ENCODE measurements around the gene ALX3. TPM values are rescaled to one million over a fixed set of nuclear protein-coding genes. Genes with fewer than 3 reads are reported as not detected.

Gene ALX3
- total and polyA plus RNA-seq, 10 of the 15 experiments (the other 5 are each of a cell fraction or from before 2014, with no cell fraction given) = not detected

DNA sequence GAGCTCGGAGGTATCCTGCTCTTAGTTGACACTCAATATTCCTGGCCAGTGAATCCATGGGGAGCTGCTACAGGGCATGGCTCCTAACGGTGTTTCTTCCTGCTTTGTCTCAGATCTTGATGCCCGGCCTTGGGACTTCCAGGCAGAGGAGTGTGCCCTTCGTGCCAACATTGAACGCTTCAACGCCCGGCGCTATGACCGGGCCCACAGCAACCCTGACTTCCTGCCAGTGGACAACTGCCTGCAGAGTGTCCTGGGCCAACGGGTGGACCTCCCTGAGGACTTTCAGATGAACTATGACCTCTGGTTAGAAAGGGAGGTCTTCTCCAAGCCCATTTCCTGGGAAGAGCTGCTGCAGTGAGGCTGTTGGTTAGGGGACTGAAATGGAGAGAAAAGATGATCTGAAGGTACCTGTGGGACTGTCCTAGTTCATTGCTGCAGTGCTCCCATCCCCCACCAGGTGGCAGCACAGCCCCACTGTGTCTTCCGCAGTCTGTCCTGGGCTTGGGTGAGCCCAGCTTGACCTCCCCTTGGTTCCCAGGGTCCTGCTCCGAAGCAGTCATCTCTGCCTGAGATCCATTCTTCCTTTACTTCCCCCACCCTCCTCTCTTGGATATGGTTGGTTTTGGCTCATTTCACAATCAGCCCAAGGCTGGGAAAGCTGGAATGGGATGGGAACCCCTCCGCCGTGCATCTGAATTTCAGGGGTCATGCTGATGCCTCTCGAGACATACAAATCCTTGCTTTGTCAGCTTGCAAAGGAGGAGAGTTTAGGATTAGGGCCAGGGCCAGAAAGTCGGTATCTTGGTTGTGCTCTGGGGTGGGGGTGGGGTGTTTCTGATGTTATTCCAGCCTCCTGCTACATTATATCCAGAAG is 16.7 kb downstream of the ALX3 start:
- H3K79me2 ChIP-seq (ENCODE audit: control insufficient read depth, insufficient read depth, low read length) = no peaks in the 10 kb centered on the region
- no TSS peak for BruUV-seq (replicated peaks)
- intact Hi-C loops (cut with micrococcal nuclease; ENCODE audit: unreplicated experiment) = loop anchor here (1.0 kb wide), 1 partner anchor 53 kb away; no protein-coding TSS in a partner anchor
- FAIRE-seq = peak; percentile 95
- no peak overlapping the region for H2AFZ ChIP-seq (ENCODE audit: control insufficient read depth, low read depth, low read length)
- peak; percentile 95 for ATAC-seq
- TF ChIP-seq POLR2A (IDR thresholded peaks at IDR 0.05; ENCODE audit: low read depth, low read length) = peak; percentile 37; the same call in 1 of the 2 replicates
- peak; percentile 24; the same call in 1 of the 2 replicates for TF ChIP-seq HDGF (IDR thresholded peaks at IDR 0.05)
- 0 out of 2 replicates have a peak, but pooled peaks have one; percentile 28 for TF ChIP-seq RB1 (IDR thresholded peaks at IDR 0.05; ENCODE audit: borderline replicate concordance)
- no peak for TF ChIP-seq ZNF24 (IDR thresholded peaks at IDR 0.05)
- TF ChIP-seq POLR2AphosphoS5 (IDR thresholded peaks at IDR 0.05; ENCODE audit: low read length) = 0 out of 2 replicates have a peak, but pooled peaks have one; percentile 28
- TF ChIP-seq, protein P1, sequence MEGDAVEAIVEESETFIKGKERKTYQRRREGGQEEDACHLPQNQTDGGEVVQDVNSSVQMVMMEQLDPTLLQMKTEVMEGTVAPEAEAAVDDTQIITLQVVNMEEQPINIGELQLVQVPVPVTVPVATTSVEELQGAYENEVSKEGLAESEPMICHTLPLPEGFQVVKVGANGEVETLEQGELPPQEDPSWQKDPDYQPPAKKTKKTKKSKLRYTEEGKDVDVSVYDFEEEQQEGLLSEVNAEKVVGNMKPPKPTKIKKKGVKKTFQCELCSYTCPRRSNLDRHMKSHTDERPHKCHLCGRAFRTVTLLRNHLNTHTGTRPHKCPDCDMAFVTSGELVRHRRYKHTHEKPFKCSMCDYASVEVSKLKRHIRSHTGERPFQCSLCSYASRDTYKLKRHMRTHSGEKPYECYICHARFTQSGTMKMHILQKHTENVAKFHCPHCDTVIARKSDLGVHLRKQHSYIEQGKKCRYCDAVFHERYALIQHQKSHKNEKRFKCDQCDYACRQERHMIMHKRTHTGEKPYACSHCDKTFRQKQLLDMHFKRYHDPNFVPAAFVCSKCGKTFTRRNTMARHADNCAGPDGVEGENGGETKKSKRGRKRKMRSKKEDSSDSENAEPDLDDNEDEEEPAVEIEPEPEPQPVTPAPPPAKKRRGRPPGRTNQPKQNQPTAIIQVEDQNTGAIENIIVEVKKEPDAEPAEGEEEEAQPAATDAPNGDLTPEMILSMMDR (IDR thresholded peaks at IDR 0.05 in 2 of 3, conservative IDR thresholded peaks at IDR 0.05 in 1 of 3; ENCODE audit: control insufficient read depth in 2 of 3, extremely low read depth in 1 of 3, insufficient read depth in 1 of 3, low read depth in 3 of 3, low read length in 3 of 3) = peak; percentile 95 to 97 (median 96); a peak in 5 of 6 replicates
- 0 out of 2 replicates have a peak, but pooled peaks have one; percentile 35 for TF ChIP-seq SMARCA5 (IDR thresholded peaks at IDR 0.05)
- TF ChIP-seq SMC3 (IDR thresholded peaks at IDR 0.05; ENCODE audit: borderline replicate concordance, low read length) = peak; percentile 69
- TF ChIP-seq, protein P2, sequence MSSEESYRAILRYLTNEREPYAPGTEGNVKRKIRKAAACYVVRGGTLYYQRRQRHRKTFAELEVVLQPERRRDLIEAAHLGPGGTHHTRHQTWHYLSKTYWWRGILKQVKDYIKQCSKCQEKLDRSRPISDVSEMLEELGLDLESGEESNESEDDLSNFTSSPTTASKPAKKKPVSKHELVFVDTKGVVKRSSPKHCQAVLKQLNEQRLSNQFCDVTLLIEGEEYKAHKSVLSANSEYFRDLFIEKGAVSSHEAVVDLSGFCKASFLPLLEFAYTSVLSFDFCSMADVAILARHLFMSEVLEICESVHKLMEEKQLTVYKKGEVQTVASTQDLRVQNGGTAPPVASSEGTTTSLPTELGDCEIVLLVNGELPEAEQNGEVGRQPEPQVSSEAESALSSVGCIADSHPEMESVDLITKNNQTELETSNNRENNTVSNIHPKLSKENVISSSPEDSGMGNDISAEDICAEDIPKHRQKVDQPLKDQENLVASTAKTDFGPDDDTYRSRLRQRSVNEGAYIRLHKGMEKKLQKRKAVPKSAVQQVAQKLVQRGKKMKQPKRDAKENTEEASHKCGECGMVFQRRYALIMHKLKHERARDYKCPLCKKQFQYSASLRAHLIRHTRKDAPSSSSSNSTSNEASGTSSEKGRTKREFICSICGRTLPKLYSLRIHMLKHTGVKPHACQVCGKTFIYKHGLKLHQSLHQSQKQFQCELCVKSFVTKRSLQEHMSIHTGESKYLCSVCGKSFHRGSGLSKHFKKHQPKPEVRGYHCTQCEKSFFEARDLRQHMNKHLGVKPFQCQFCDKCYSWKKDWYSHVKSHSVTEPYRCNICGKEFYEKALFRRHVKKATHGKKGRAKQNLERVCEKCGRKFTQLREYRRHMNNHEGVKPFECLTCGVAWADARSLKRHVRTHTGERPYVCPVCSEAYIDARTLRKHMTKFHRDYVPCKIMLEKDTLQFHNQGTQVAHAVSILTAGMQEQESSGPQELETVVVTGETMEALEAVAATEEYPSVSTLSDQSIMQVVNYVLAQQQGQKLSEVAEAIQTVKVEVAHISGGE (CRISPR knock-in tag; IDR thresholded peaks at IDR 0.05) = no peak
- peak; percentile 77 for TF ChIP-seq RAD21 (IDR thresholded peaks at IDR 0.05; ENCODE audit: insufficient read depth, low read depth, low read length)
- H3K27me3 ChIP-seq (replicated peaks in 1 of 2; ENCODE audit: control insufficient read depth in 2 of 2, insufficient read depth in 2 of 2, low read length in 1 of 2) = no peaks in the 10 kb centered on the region
- ChIA-PET POLR2A (interaction anchor here (0.6 kb wide), 1 partner anchor 398 kb away, joined by 4 read pairs; the partner anchor contains the start of gene GSTM4), CTCF (interaction anchor here (0.9 to 3.1 kb wide), 21 partner anchors 9 to 442 kb away, joined by 3 to 22 read pairs (median 4); partner anchors contain the start of genes AHCYL1 and STRIP1), SMC1A (ENCODE audit: uncharacterized antibody, unreplicated experiment) (interaction anchor here (0.8 to 1.5 kb wide), 6 partner anchors 24 to 406 kb away, joined by 3 to 5 read pairs (median 4); no protein-coding TSS in a partner anchor), RAD21 (ENCODE audit: unreplicated experiment) (interaction anchor here (0.7 to 2.8 kb wide), 2 partner anchors 24 to 52 kb away, joined by 3 to 9 read pairs; no protein-coding TSS in a partner anchor)
- no peak overlapping the region for H3K9ac ChIP-seq (ENCODE audit: control insufficient read depth, insufficient read depth, low read length)
- H3K4me2 ChIP-seq (ENCODE audit: control insufficient read depth, insufficient read depth) = no peak overlapping the region
- 62% methylated on average over 16 of the region's 16 CpGs for WGBS (ENCODE audit: insufficient coverage, insufficient replicate concordance, low lambda C conversion rate, missing lambda C conversion rate)
- H3K4me3 ChIP-seq = no peak overlapping the region
- no peak overlapping the region for H3K27ac ChIP-seq (ENCODE audit: control insufficient read depth, insufficient read depth)
- in situ Hi-C loops (cut with MboI) = loop anchor here (5.0 kb wide), 1 partner anchor 54 kb away; no protein-coding TSS in a partner anchor
- H3K9me3 ChIP-seq (replicated peaks; ENCODE audit: control insufficient read depth, insufficient read depth, low read length) = no peaks in the 10 kb centered on the region
- no peaks in the 10 kb centered on the region for H3K4me1 ChIP-seq (ENCODE audit: control insufficient read depth, insufficient read depth, low read length)
- H4K20me1 ChIP-seq (ENCODE audit: control insufficient read depth, insufficient read depth) = no peaks in the 10 kb centered on the region
- peaks cover 20 to 28% of the 10 kb centered on the region in 2 experiments for H3K36me3 ChIP-seq (ENCODE audit: control insufficient read depth in 2 of 2, insufficient read depth in 2 of 2, low read length in 1 of 2)
- DNase-seq (ENCODE audit: low read depth, low spot score) = no peak

Data from GM12878 (cell line).